Body of pancreas (tissue), 4 donors: ENCODE results near the gene RIPK4. TPM values are rescaled to one million over a fixed set of nuclear protein-coding genes. Genes with fewer than 3 reads are reported as not detected.

Source experiments
- ATAC-seq: fragments of 150-250 bp; one replicate; pipeline ENCODE4 v1.9.1; 2016
- DNase-seq, 4 donors: peaks; one replicate each; pipeline ENCODE4 v3.0.0-alpha.2; 2019
- H3K27ac ChIP-seq, 4 donors: fragments of 200-600 bp; sonication (generic); 1 replicate in 3 of 4; 2 replicates in 1 of 4; pipeline versions ENCODE4 v1.5.1 to v1.6.1; 2016 to 2019; ENCODE audit warnings: mild to moderate bottlenecking in 1 of 4, mixed read lengths in 1 of 4, moderate library complexity in 1 of 4
- H3K27me3 ChIP-seq, 2 donors: fragments of 200-600 bp; sonication (generic); one replicate each; pipeline ENCODE4 v1.6.0; 2016; ENCODE audit warnings: mild to moderate bottlenecking in 1 of 2
- H3K36me3 ChIP-seq, 2 donors: fragments of 200-600 bp; sonication (generic); replicated peaks in 1 of 2; 2 replicates each; pipeline ENCODE4 v1.5.1; 2016; ENCODE audit warnings: low read depth in 2 of 2; ENCODE audit not compliant: insufficient read depth in 1 of 2
- H3K4me1 ChIP-seq: fragments of 200-600 bp; sonication (generic); one replicate; pipeline ENCODE4 v1.6.0; 2016
- H3K4me3 ChIP-seq, 2 donors: fragments of 200-600 bp; sonication (generic); 1 replicate in 1 of 2; 2 replicates in 1 of 2; pipeline ENCODE4 v1.5.1; 2016 to 2019
- H3K9me3 ChIP-seq, 3 donors: fragments of 200-600 bp; sonication (generic); 1 replicate in 2 of 3; 2 replicates in 1 of 3; pipeline ENCODE4 v1.5.1; 2016
- POLR2A ChIP-seq, 3 donors: fragments of 450-650 bp; IDR thresholded peaks; one replicate each; pipeline ENCODE4 v1.6.1; 2016; ENCODE audit warnings: antibody characterized with exemption in 3 of 3, mild to moderate bottlenecking in 2 of 3
- WGBS, 2 donors: methylation state at CpG; one replicate each; pipeline ENCODE4 v1.1.5; 2017; 5-methylcytosine and 5-hydroxymethylcytosine counted together
- intact Hi-C: fragments of 100-400 bp; cut with DNase I; formaldehyde crosslinking; loops from one replicate; pipeline ENCODE4 v1.15.1; 2023
- total RNA-seq, 2 donors: library from RNA; depleted of rRNA; stranded (reverse); fragments of >200 nt; gene quantifications; one replicate each; pipeline ENCODE4 v1.1.0, GENCODE V29; 2016
- TF ChIP-seq, protein P1 (sequence below), 7 experiments: fragments of 450-650 bp in 4 of 7; fragments of 200-600 bp in 3 of 7; sonication (generic) in 3 of 7; IDR thresholded peaks; one replicate each; pipeline ENCODE4 v1.5.1; 2016 to 2019; ENCODE audit warnings: antibody characterized with exemption in 7 of 7

The RIPK4 gene
- total RNA-seq, 2 donors from 2014 or later = 14.5 to 18.1 TPM

GRCh38 chr21:41713495-41714281, 53.2 kb downstream of the RIPK4 start:
- no peaks in the 10 kb centered on the region for H3K27me3 ChIP-seq

GRCh38 chr21:41712730-41713129, 54.1 kb downstream of the RIPK4 start:
- ATAC-seq = no peak
- WGBS, 2 donors = 74 to 78% methylated on average over 9 of the region's 9 CpGs
- Histone ChIP-seq H3K9me3 (no peaks in the 10 kb centered on the region), H3K4me1 (peaks cover 37% of the 10 kb centered on the region), H3K27me3 (no peaks in the 10 kb centered on the region), H3K36me3 (no peaks in the 10 kb centered on the region), H3K4me3 (no peak overlapping the region), H3K27ac (peak overlapping the region in 1 of 4 donors; percentile 36)
- intact Hi-C loops = no loop called here
- no peak for DNase-seq
- TF ChIP-seq POLR2A (IDR thresholded peaks at IDR 0.05) = no peak
- TF ChIP-seq, protein P1, sequence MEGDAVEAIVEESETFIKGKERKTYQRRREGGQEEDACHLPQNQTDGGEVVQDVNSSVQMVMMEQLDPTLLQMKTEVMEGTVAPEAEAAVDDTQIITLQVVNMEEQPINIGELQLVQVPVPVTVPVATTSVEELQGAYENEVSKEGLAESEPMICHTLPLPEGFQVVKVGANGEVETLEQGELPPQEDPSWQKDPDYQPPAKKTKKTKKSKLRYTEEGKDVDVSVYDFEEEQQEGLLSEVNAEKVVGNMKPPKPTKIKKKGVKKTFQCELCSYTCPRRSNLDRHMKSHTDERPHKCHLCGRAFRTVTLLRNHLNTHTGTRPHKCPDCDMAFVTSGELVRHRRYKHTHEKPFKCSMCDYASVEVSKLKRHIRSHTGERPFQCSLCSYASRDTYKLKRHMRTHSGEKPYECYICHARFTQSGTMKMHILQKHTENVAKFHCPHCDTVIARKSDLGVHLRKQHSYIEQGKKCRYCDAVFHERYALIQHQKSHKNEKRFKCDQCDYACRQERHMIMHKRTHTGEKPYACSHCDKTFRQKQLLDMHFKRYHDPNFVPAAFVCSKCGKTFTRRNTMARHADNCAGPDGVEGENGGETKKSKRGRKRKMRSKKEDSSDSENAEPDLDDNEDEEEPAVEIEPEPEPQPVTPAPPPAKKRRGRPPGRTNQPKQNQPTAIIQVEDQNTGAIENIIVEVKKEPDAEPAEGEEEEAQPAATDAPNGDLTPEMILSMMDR (IDR thresholded peaks at IDR 0.05) = no peak

More at GRCh38 chr21:41713495-41714281, 53.2 kb downstream of the RIPK4 start:
- TF ChIP-seq POLR2A (IDR thresholded peaks at IDR 0.05) = no peak
- TF ChIP-seq, protein P1 (IDR thresholded peaks at IDR 0.05) = no peak
- H3K4me3 ChIP-seq = no peak overlapping the region
- DNase-seq (peak; percentile 66 to 85 (median 77)), ATAC-seq (peak; percentile 43)
- peaks cover 32% of the 10 kb centered on the region for H3K4me1 ChIP-seq
- whole genome bisulfite sequencing, 2 donors = 35 to 72% methylated on average over 6 to 20 of the region's 22 CpGs
- no peaks in the 10 kb centered on the region for H3K36me3 ChIP-seq
- no peak overlapping the region for H3K27ac ChIP-seq
- intact Hi-C loops = no loop called here
- no peaks in the 10 kb centered on the region for H3K9me3 ChIP-seq

- WGBS, 2 donors = 41 to 59% methylated on average over 14 to 17 of the region's 18 CpGs
- Histone ChIP-seq H3K36me3 (no peaks in the 10 kb centered on the region), H3K4me3 (no peak overlapping the region), H3K4me1 (peaks cover 42% of the 10 kb centered on the region), H3K27ac (peak overlapping the region in 2 of 4 donors; percentile 4 to 36), H3K9me3 (no peaks in the 10 kb centered on the region), H3K27me3 (no peaks in the 10 kb centered on the region)
- TF ChIP-seq, protein P1 (IDR thresholded peaks at IDR 0.05) = no peak
- no peak for TF ChIP-seq POLR2A (IDR thresholded peaks at IDR 0.05)
- no peak for ATAC-seq
- DNase-seq = no peak
- intact Hi-C loops = no loop called here
Observed at GRCh38 chr21:41712201-41712600, 54.7 kb downstream of the RIPK4 start.

GRCh38 chr21:41711416-41712007, 55.3 kb downstream of the RIPK4 start:
- Histone ChIP-seq H3K4me1 (peaks cover 48% of the 10 kb centered on the region), H3K4me3 (no peak overlapping the region), H3K27ac (peak overlapping the region in 2 of 4 donors; percentile 4 to 36), H3K36me3 (no peaks in the 10 kb centered on the region), H3K9me3 (no peaks in the 10 kb centered on the region), H3K27me3 (no peaks in the 10 kb centered on the region)
- no peak for TF ChIP-seq POLR2A (IDR thresholded peaks at IDR 0.05)
- TF ChIP-seq, protein P1 (IDR thresholded peaks at IDR 0.05) = no peak
- ATAC-seq (no peak), DNase-seq (no peak)
- 61 to 65% methylated on average over 13 of the region's 13 CpGs for WGBS, 2 donors
- intact Hi-C loops = no loop called here
